Femur (tissue), 1 donor: ENCODE data around the gene CYB5B.
A peak's percentile ranks its signal among the peaks of the same experiment; 100 is the strongest.

Experiments
- DNase-seq: peaks from one replicate; pipeline ENCODE4 v3.0.0-alpha.2; 2017

The CYB5B gene, protein sequence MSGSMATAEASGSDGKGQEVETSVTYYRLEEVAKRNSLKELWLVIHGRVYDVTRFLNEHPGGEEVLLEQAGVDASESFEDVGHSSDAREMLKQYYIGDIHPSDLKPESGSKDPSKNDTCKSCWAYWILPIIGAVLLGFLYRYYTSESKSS

DNA sequence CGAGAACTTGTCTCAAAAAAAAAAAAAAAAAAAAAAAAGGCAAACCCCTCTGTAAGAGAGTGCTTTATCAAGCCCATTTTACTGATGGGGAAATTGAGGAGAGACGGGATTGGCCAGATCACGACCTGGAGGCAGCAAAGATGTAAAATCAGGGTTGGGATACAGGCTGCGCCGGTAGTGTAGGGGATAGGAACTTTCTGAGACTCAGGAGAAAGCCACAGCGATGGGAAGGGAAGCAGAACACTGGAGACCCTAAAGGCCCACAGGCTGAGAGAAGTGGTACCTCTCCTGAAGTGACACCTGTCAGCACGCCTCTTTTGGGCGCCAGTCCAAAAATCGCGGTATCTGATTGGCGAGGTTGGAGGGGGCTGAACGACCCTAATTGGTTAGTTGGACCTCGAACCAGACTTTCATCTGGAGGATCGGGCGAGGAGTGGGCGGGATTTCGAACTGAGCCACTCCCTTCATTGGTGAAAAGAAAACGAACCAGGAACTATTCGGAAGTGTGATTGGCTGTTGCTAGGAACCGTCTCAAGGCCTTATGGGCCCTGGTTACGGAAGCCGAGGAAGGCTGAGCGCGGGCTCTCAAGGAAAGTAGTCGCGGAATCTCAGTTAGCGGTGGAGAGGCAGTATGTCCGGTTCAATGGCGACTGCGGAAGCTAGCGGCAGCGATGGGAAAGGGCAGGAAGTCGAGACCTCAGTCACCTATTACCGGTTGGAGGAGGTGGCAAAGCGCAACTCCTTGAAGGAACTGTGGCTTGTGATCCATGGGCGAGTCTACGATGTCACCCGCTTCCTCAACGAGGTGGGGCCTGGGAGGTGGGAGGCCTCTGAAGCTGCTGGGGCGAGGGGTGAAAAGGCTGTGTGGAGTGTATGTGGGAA lies at the start of gene CYB5B:
Gene CYB5B (plus strand): TSS at position 567 of the 882 bp plus-strand sequence. CDS start 65 bp downstream, at position 632.
- peak; percentile 96 for DNase-seq

GRCh38 chr16:69376393-69377059 lies 47.9 kb upstream of the CYB5B start:
- no peak for DNase-seq

DNA sequence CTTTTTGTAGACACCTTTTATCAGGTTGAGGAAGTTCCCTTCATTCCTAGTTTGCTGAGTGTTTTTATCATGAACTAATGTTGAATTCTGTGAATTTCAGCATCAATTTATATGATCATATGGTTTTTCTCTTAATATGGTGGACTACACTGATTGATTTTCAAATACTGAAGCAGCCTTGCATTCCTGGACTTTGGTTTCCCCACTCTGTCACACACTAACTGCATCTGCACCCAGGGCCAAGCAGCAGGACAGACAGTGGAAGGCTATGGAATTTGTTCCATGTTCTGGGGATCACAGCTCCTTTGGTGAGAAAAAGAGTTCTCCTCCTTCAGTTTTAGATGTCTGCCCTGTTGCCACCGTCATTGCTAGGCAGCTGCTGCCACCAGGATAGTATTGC lies 46.4 kb upstream of the CYB5B start:
- DNase-seq: no peak

- DNase-seq: no peak
These were observed 45.7 kb upstream of the CYB5B start for GRCh38 chr16:69378760-69379159.

GRCh38 chr16:69381231-69381630 lies 43.2 kb upstream of the CYB5B start:
- DNase-seq: no peak

GRCh38 chr16:69382421-69382820 lies 42.0 kb upstream of the CYB5B start:
- DNase-seq: no peak

DNA sequence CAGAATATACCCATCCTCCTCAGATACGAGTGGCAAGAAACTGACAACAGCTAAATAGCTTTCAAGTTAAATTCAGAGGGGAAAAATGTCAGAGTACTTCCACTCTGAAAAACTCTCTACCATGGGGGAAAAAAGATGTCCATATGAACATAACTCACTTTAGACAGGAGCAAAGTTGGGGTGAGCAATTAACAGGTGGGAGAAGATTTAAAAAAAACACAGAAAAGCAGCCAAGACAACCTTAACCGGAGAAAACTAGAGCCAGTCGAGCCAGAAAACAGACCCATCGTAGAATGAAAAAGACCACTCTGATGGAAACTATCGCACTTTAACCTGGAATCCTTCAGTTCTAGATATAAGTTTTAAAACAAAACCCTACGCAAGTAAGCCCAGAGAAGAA lies 39.4 kb upstream of the CYB5B start:
- no peak for DNase-seq

DNA sequence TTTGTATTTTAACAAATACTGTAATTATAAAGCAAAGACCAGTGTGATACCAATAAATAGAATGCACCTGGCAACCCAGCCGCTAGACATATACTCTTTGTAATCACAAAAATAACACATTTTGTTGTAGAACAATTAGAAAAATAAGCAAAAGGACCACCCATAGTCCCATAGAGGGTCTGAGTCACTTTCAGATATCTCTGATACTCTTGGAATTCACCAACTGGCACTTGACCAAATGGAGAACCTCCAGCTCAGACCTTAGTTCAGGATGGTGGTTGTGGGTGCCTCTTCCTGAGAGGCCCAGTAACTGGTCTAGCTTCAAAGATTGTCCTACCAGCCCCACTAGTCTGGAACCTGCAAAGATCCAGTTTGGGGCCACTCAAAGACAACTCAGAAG lies 37.8 kb upstream of the CYB5B start:
- DNase-seq: no peak

DNA sequence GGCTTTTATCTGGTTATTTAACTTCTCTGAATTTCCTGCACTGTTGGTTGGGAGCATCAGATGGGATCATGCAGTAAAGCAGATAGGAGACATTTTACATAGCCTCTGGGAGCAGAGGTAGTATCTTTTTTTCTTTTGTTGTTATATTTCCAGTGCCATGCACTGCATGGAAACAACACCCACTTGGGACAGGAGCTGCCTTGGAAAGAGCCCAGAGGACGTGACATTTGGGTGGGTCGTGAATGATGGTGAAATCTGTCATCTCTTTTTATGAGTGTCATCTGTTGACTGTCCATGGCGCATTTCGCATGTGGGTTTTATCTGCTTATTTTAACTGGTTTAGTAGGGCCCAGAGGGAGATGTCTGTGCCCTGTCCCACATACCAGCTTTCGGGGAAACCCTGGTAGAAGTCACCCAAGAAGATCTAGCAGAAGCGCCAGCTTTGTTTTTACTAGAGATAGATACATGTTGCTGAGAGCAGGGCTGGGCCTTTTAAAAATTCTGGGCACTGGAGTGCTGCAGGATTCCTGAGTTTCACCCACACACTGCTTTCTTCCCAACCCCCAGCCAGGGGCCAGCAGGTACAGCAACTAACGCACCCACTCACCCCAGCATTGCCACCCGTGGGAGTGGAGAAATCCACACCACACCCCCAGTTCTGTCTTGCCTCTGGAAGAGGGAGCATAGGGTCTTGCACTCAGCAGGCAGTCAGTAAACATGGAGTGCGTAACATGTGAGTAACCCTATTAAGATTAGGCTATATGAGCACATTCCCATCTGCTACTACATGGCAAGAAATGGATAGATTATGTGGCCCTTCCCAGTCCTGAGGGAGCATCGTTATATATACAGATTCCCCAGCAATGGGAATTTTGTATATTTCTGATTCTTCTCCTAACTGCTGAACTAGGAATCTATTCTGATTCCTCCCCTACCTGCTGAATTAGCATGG lies 30.2 kb upstream of the CYB5B start:
- DNase-seq: no peak

DNA sequence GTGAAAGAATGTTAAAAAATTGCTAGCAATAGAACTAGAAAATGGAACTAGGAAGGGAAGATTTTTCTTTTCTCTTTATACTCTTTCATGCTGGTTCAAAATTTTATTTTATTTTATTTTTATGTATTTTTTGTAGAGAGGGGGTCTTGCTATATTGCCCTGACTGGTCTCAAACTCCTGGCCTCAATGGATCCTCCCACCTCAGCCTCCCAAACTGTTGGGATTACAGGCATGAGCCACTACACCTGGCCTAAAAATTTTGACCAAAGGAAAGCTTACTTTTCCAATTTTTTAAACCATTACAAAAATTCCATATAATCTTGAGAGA lies 28.6 kb upstream of the CYB5B start:
- no peak for DNase-seq

DNA sequence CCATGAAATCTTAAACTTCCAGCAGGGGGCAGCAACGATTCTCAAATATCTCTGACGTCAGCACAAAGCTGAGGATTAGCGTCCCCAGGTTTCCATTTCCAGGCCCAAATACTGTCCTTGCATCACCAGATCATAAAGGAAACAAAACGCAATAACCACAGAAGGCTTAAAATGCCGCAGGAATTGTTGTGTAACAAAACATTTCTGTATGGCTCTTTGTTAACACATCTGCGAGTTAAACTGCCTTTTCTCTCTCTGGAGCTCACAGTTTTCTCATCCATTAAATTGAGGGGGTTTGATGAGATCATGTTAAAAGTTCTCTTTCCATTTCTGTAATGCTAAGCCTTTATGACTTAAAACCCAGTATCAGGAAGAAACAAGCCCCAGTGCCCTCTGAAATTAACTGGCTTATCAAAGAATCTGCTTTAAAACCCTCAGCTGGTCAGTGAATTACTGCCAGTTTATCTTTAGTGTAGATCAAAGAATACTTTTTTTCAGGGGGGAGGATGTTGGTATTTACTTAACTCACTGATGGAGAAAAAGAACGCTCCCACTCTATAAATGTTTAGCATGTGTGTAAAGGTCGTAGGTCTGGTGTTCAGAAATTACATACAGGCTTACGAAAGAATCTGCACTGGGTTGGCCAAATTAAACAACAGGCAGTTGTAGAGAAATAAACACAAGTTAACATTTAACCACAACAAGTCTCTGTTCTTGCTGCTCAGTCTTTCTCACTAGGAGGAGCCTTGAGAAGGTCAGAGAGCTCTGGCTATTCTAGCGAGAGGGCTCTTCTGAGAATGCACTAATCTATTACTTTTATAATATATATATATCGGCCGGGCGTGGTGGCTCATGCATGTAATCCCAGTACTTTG lies 28.0 kb upstream of the CYB5B start:
- DNase-seq: peak; percentile 88

- DNase-seq: no peak
These were observed 26.4 kb upstream of the CYB5B start for GRCh38 chr16:69397821-69398521.

DNA sequence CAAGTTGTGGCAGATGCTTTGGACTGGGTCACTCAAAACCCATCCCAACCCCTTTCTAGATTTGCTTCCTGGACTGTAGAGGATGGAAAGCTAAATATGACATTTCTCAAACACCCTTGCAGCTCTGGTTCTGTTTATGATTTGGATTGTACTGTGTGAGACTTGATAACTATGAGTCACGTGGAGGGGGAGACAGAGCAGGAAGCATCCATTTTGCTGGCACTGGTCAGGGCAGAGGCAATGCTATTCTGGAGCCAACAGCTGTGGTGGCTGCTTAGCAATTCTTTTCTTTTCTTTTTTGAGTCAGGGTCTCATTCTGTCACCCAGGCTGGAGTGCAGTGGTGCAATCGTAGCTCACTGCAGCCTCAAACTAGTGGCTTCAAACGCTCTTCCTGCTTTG lies 25.1 kb upstream of the CYB5B start:
- no peak for DNase-seq

DNA sequence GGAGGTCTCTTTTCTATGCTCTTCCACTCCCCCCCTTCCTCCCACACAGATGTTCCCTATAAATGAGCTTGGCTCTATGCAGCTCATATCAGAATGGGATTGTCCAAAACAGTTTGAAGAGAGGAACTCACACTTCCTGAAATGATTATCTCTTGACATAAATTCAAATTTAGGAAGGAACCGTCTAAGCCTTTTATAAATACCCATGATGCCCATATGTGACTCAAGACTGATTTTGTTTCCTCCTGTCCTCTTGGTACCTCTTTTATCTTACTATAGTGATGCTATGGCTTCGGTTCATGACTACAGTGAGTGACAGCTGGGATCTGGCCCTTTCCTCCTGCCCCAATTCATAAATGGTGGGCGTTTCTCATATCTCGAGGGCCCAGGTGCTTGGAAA lies 22.0 kb upstream of the CYB5B start:
- no peak for DNase-seq

- DNase-seq: no peak
These were observed 20.1 kb upstream of the CYB5B start for GRCh38 chr16:69404275-69404805.

GRCh38 chr16:69405326-69405725 lies 19.1 kb upstream of the CYB5B start:
- no peak for DNase-seq

GRCh38 chr16:69405757-69406156 lies 18.7 kb upstream of the CYB5B start:
- DNase-seq: no peak

DNA sequence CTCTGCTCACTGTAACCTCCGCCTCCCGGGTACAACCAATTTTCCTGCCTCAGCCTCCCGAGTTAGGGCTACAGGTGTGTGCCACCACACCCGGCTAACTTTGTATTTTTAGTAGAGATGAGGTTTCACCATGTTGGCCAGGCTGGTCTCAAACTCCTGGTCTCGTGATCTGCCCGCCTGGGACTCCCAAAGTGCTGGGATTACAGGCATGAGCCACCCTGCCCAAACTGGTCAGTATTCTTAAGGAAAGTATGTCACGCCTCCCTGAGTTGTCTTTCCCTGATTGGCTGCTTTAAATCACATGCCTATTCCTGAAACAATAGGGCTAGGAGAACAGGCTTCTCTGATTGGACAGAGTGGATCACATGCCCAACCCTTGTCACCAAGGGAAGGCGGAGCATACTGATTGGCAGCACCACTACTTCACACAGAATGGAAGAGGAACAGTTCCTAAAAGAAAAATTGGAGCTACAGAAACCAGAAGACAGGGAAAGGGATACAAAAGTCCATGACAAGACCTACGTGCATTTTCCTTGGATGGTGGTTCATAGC lies 17.6 kb upstream of the CYB5B start:
- no peak for DNase-seq

DNA sequence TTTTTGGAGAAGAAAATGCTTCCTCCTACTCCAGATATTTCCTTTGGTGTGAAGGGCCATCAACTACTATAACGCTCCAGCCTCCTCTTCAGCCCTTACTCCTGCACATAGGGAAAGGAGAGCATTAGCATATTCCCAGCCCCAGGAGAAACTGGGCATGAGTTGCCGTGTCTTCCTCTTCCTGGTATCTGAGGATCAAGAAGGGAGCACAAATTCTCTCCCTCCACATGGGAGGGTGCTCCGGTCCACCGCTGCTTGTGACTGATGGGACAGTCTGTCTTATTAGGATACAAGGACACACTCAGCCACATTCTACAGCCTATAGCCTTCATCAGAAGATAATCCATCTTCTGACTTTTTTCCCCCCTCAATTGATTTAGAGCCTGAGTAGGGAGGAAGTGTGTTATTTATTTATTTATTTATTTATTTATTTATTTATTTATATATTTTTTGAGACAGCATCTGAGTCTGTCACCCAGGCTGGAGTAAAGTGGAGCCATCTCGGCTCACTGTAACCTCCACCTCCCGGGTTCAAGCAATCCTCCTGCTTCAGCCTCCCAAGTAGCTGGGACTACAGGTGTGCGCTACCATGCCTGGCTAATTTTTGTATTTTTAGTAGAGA lies 16.6 kb upstream of the CYB5B start:
- no peak for DNase-seq

GRCh38 chr16:69408475-69408874 lies 15.9 kb upstream of the CYB5B start:
- no peak for DNase-seq
